Hypothalamus (tissue), 51 donors: ENCODE measurements around the gene MPND.

Experiments
- DNase-seq, 51 donors: peaks; one replicate each; lab custom pipeline; 2025; lab: John Stamatoyannopoulos, UW

Gene MPND

DNA sequence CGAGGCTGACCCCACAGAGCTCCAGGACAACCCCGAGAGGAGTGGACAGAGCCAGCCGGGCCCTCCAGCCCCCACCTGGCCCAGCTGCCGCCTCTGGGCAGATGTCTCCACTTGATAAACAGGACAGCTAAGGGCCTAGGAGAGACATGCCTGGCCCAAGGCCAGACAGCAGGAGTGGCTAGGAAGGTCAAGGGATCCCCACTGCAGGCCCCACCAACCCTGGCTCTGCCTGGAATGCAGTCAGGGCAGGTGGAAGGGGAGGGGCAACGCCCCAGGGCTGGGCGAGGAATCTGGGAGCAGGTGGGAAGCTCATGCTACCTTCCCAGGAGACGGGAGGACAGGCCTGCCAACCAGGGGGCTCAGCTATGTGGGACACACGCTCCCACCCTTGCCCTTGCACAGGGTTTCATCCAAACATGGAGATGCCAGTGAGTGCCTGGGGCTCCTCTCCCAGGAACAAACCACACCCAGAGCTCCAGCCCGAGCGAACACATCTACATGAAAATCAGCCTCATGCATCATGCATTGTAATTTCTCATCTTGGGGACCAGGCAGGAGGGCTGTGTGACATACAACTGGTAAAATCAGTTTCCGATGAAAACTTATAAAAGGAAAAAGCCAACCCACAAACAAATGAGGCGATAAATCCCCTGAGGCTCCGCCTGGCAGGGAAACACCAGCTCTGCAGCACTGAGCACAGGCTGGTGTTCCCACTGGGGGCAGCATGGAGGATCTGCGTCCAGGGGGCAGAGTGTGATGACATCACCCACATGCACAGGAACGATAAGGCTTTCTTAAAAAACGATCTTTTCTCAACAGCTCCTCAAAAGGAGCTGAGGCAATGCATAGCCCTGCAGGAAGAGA, 32.0 kb downstream of the MPND start:
- peak in 19 of 51 donors; percentile 6 to 70 (median 43) for DNase-seq

- peak in 1 of 51 donors; percentile 43 for DNase-seq
Measured at GRCh38 chr19:4376028-4376670, 32.8 kb downstream of the MPND start.

DNA sequence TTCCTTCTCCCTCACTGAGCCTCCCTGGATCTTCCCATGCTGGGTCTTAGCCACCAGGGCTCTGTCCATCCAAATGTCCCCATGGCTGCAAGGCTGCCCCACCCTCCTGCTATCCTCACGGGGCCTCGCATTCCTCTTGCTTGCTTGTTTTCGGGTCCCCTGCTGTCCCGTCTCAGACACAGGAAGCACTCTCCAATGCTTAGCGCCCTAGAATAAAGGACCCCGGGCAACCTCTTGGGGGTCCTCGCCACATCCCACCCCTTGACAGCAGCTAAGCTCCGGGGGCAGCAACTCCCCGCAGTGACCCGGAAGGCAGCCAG, 33.3 kb downstream of the MPND start:
- no peak for DNase-seq

DNA sequence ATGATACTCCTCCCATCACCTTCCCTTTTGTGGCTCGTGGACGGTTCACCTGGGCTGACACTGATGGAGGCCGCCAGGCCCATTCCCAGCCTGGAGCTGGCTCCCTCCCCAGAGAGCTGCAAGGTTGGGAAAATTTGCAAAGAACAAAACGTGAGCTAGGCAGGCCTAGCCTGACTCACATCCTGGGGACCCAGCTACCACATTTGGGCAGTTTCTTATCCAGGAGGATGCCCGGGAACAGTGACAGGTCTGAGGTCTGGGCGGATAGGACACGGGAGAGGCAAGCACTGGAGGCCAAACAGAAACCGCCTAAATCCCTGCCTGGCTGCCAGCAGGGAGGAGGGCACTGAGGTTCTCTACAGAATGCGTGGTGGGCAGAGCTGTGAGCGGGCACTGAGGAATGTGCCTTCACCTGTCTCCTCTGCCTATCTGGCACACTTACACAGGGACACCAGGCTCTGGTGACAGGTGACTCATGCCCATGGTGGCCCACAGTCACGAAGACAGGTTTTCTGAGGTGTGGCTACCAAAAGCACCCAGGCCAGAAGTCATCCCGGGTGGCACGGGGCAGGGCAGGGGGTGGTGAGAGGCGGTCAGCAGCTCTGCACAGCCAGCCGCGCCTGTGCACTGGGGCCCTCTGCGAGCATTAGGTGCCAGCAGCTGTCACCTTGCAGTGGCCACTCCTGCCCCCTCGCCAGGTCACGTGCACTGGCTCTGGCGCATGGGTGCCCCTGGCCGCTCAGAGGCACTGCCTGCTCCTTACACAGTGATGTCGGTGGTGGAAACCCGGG, 33.8 kb downstream of the MPND start:
- DNase-seq, result no peak

GRCh38 chr19:4378886-4379285, 35.5 kb downstream of the MPND start:
- DNase-seq, result no peak

DNA sequence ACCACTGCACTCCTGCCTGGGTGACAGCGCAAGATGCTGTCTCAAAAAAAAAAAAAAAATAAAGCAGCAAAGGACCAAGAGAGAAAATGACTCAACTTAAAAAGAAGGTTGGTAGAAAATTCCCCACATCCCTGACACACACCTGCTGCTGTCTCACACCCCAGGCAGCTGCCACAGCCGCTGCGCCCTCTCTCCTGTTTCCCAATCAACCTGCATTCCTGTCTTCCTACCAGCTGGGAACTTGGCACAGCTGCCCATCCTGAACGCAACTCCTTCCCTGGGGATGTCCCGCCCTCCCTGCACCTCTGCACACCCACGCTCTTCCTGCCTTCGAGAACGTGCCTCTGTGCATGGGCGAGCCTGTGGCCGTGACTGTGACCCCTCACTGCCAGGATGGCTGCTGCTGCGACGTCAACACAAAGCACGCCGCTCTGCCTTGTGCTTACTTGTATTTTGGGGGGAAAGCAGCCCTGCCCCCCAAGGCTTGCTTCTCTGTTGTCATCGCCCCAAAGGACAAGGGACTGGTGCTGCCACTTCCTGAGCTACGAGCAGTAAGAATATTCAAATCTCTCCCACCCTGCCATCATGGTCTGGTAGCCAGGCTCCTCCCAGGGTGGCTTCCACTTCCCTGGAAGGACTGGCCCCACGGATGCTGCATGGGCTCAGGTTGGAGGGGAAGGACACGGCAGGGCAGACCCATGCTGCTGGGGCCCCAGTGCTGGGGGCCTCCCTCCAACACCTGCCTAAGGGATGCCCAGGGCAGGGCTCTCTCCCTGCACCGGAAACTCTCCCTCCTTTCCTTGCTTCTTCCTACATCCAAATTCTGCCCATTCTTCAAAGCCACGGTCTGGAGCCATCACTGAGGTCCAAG, 36.3 kb downstream of the MPND start:
- DNase-seq, result peak in 1 of 51 donors; percentile 51

- peak in 2 of 51 donors; percentile 7 to 21 for DNase-seq
Measured at GRCh38 chr19:4380254-4380727, 36.9 kb downstream of the MPND start.

DNA sequence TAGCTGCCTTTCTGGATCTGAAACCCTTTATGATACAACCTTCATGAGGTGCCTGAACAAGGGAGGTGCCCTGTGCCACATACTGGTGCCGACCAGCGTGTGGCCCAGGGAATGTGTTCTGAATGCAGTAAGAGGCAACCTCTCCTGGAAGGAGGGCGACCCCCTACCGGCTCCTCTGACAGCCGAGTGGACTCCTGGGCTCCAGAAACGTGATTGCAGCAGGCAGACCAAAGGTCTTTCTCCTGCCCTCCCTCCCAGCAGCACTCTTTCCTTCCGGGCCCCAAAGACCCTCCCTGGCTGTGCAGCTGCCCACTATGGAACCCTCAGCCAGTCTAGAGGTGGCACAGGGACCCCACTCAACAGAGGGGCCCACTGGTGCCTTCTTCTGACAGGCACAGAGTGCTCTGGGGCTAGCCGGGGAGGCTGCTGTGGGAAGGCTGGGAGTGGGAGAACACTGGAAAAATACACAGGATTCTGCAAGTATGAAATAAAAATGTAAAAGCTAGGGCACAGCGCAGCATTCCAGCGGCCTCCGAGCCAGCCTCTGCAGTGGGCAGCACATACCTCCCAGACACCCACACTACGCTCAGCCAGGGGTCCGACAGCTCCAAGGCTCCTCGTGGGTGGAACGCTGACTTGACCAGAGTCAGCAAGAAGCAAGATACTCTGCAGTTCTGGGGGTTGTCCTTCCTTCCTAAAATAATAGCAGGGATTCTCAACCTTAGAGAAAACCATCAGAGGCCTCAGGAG, 42.1 kb downstream of the MPND start:
- DNase-seq, result no peak

GRCh38 chr19:4386041-4386782, 42.9 kb downstream of the MPND start:
- DNase-seq, result peak in 27 of 51 donors; percentile 12 to 81 (median 47)

GRCh38 chr19:4388337-4389063, 45.1 kb downstream of the MPND start:
- DNase-seq, result peak in 11 of 51 donors; percentile 11 to 55 (median 34)

GRCh38 chr19:4389064-4389375, 45.7 kb downstream of the MPND start:
- DNase-seq, result no peak

GRCh38 chr19:4389511-4390016, 46.2 kb downstream of the MPND start:
- DNase-seq, result no peak

- peak in 1 of 51 donors; percentile 19 for DNase-seq
Measured at GRCh38 chr19:4390017-4390566, 46.7 kb downstream of the MPND start.

GRCh38 chr19:4390567-4391305, 47.4 kb downstream of the MPND start:
- peak in 1 of 51 donors; percentile 16 for DNase-seq

GRCh38 chr19:4391306-4391693, 47.9 kb downstream of the MPND start:
- no peak for DNase-seq

GRCh38 chr19:4391701-4392483, 48.5 kb downstream of the MPND start:
- no peak for DNase-seq
